GM18909 (cell line): Measurements from ENCODE around the gene ATXN10.

ENCODE experiments used
- ATAC-seq: cut with Tn5 transposase; IDR thresholded peaks from one replicate; pipeline ENCODE4 v1.9.1; 2021; ENCODE audit warnings: mild to moderate bottlenecking; ENCODE audit not compliant: unreplicated experiment, poor library complexity

ATXN10 gene

GRCh38 chr22:45838305-45838887 is 166.8 kb downstream of the ATXN10 start:
- no peak for ATAC-seq

DNA sequence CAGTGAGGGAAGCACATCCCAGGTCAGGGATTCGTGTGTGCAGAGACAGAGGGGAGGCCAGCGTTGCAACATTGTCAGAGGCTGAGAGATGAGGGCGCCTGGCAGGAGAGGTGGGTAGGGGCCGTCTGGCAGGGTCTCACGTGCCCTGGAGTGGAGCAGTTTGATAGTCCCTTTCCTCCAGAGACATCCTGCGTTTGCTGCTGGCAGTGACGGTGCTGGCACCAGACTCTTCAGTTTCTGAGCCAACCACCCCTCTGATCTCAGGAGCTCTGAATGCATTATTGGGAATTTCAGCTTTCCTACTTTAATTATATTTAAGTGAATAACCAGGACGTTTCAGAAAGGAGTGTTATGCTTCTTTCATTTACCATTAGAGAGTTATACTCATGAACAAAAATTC is 168.8 kb downstream of the ATXN10 start:
- no peak for ATAC-seq

DNA sequence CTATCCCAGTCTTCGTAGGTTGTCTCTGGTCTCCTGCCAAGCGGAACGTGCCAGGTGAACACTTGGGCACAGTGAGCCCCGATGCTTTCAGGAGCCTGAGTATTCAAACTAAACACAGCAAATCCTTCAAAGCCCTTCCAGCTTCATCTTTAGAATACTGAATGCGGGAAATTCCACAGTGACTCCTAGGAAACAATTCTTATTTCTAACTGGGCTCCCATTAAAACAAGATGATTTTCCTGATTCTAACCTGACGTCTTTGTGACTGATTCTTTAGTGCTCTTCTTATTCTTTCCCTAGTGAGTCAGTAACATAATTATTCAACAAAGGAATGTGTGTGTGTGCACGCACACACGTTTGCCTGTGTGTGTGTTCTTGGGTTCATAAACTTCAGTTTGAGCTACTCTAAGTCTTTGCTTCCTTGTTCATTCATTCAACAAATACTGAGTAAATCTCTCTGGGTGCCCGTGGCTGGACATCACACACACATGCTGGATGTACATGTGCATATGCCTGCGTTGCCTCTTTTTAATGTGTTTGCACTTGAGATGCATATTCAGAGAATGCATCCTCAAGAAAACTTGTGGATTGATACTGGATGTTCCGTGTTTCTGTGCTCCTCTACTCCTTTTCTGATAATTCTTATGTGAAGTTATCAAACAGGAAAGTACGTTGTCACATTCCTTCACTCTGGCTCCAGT is 170.8 kb downstream of the ATXN10 start:
- no peak for ATAC-seq

DNA sequence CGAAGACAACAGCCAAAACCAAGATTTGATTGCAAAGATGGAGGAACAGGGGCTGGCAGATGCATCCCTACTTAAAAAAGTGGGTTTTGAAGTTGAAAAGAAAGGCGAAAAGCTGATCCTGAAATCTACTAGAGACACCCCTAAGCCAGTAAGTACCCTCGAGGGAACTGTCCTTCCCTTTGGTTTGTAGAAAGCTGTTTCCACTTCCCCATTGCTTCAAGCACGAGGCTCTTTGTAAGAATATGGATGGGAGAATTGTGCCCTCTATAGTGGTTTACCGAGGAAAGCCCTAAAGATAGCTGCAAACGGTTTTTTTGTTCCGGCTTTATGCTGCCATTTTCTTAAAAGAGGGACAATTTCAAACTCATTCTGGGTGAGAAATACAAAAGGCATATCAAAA is 171.4 kb downstream of the ATXN10 start:
- no peak for ATAC-seq

- no peak for ATAC-seq
Measured at GRCh38 chr22:45843986-45844385, 172.4 kb downstream of the ATXN10 start.

GRCh38 chr22:45845076-45845487 is 173.4 kb downstream of the ATXN10 start:
- ATAC-seq, result no peak

- no peak for ATAC-seq
Measured at GRCh38 chr22:45846952-45847351, 175.3 kb downstream of the ATXN10 start.

DNA sequence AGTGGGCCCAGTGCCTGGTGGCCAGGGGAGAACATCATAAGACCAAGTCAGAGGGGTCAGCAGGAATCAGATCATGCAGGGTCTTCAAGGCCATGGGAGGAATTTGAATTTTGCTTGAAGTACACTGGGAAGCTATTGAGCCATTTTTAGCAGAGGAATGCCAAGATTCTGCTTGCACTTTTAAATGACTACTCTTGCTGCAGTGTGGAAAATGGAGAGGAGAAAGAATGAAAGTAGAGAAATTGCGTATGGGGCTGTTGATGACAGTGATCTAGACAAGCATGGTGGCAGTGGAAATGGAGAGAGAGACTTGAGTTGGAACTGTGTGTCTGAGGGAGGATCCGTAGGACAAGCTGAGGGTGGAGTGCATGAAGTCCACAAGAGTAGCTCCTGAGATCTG is 177.3 kb downstream of the ATXN10 start:
- ATAC-seq, result no peak

GRCh38 chr22:45852826-45853225 is 181.2 kb downstream of the ATXN10 start:
- no peak for ATAC-seq

DNA sequence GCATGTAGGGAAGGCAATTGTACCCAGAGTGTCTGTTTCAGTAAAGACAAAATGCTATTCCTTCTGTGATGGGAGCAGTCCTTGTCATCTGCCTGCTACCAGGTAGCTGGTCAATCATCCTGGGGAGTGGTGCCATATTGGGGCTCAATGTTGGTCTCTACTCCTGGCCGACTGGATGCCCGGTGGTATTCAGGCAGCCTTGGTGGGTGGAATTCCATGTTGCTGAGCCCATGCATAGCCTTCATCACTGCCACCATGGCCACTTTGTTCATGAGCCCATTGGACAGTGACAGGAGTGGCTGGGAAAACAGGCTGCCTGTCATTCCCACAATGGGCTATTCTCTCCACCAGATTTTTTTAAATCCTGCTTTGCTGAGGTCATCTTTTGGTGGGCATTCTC is 184.3 kb downstream of the ATXN10 start:
- ATAC-seq, result no peak

GRCh38 chr22:45857519-45857918 is 185.9 kb downstream of the ATXN10 start:
- no peak for ATAC-seq

- ATAC-seq, result no peak
Measured at GRCh38 chr22:45859231-45860161, 187.9 kb downstream of the ATXN10 start.

- no peak for ATAC-seq
Measured at GRCh38 chr22:45860201-45860600, 188.6 kb downstream of the ATXN10 start.

GRCh38 chr22:45861259-45861658 is 189.6 kb downstream of the ATXN10 start:
- no peak for ATAC-seq

- no peak for ATAC-seq
Measured at GRCh38 chr22:45863981-45864751, 192.5 kb downstream of the ATXN10 start.

DNA sequence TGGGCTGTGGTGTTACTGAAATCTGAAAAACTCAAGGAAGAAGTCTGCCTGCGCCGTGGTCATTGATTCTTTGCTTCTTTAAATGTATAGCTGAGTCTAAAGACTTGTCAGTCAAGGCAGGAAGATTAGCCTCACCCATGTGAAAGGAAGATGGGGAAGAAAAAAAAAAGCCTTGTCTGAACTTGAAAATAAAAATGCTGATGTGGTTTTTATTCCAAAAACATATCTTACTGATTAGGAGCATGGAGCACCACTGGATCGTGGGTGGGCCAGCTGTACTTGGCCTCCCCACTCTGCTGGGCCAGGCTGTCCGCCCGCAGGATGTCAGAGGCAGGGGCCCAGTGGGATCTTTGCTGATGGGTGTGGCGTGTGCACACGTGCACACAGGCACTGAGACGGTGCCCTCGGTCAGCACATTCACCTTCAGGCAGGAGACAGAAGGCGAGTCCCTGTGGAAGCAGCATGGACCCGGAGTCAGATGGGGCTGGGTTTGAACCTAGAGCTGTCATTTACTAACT is 193.4 kb downstream of the ATXN10 start:
- no peak for ATAC-seq

DNA sequence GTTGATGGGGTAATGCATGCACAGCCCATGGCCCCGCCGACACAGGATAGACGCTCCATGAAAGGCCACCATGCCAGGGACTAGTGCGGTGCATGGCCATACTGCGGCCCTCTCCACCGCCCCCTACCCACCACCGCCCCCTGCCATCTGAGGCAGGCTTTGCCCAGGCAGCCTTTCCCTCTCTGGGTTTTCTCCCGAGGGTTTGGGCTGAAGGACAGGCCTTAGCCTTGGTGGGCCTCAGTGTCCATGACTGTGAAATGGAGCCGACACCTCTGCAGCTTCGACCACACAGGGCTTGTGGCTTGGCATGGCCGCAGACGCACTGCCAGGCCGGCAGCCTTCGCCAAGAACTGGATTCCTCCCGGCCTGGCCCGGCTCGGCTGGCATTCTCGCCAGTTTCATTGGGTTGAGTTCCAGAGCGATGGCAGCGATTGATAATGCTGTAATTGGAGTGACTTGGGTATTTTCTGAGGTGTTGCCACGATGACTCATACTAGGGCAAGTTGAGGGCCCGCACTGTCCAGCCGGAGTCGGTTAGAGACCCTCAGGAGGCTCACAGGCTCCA is 194.0 kb downstream of the ATXN10 start:
- no peak for ATAC-seq

GRCh38 chr22:45866126-45866645 is 194.6 kb downstream of the ATXN10 start:
- ATAC-seq, result no peak

DNA sequence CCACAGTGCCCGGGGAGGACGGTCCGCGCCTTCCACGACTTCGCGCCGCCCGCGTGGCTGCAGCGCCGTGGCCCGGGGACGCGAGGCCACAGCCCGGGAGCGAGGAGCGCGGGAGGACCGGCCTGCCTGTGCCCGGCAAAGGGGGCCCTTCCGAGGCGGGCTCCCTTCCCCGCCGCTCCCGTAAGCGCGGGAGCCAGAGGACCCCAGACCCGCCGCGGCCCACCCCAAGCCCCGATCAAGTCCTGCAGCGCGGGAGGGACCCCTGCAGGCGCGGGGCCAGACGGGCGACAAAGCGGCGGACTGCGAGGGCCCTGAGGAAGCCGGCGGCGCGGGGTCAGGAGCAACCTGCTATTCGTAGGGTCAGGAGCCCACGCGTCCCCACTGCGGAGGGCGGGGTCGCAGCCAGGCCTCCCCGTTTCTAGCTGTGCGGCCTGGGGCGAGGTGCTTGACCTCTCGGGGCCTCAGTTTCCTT is 195.0 kb downstream of the ATXN10 start:
- ATAC-seq, result no peak
